ENCODE measurements around the gene NEURL1. TPM values are rescaled to one million over a fixed set of nuclear protein-coding genes. Genes with fewer than 3 reads are reported as not detected.
A peak's percentile ranks its signal among the peaks of the same experiment; 100 is the strongest.

NEURL1 gene
- total and polyA plus RNA-seq, 10 of the 15 experiments (the other 5 are each of a cell fraction or from before 2014, with no cell fraction given): 0.02 to 0.05 (median 0.05) TPM; not detected in 6

DNA sequence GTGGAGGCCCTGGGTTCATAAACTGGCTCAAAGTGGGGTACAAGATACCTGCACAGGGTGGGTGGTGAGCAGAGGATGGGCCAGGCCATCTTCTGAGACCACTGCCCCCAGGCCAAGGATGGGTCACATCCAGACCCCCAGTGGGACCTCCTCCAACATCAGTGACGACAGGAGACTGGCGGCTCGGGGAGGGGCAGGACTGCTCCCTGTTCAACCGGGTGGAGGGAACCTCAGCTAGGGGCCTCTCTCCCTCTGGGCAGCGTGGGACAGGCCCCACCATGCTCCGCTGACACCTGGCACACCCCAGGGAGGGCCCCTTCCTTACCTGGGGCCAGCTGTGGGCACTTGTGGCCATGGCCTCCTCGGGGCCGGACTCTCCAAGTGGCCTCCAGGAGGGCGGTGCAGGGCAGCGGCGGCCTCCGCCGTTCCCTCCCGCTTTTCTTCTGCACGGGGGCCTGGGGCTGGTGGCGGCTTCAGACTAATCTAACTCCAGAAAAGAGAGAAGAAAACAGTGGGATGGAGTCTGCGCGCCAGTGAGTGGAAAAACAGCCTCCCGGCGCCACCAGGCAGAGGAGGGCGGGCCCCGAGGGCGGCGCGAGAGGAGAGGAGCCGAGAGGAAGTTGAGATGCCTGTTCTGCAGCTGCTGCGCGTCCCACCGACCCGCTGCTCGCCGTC lies 41.5 kb upstream of the NEURL1 start, which contains the start of gene CALHM2:
Gene CALHM2 (minus strand): TSS at position 540 of the 675 bp plus-strand sequence. CDS start 2,429 bp downstream, outside the sequence.
- no peak for DNase-seq (ENCODE audit: low read depth, low spot score)
- peak; percentile 84 for ATAC-seq
- Histone ChIP-seq H2AFZ (ENCODE audit: control insufficient read depth, low read depth, low read length) (peak within 1 kb of the TSS; percentile 69), H3K36me3 (ENCODE audit: control insufficient read depth in 2 of 2, insufficient read depth in 2 of 2, low read length in 1 of 2) (peaks cover 8 to 12% of the 10 kb centered on the region in 2 experiments), H3K4me3 (peak within 1 kb of the TSS; percentile 98), H3K4me2 (ENCODE audit: control insufficient read depth, insufficient read depth) (peak within 1 kb of the TSS; percentile 79), H3K27ac (ENCODE audit: control insufficient read depth, insufficient read depth) (peak within 1 kb of the TSS; percentile 83), H3K4me1 (ENCODE audit: control insufficient read depth, insufficient read depth, low read length) (peaks cover 22% of the 10 kb centered on the region), H3K9me3 (replicated peaks; ENCODE audit: control insufficient read depth, insufficient read depth, low read length) (no peaks in the 10 kb centered on the region), H3K79me2 (ENCODE audit: control insufficient read depth, insufficient read depth, low read length) (peaks cover 30% of the 10 kb centered on the region), H4K20me1 (ENCODE audit: control insufficient read depth, insufficient read depth) (no peaks in the 10 kb centered on the region; the same call in 1 of the 2 replicates), H3K9ac (ENCODE audit: control insufficient read depth, insufficient read depth, low read length) (peak within 1 kb of the TSS; percentile 75), H3K27me3 (replicated peaks in 1 of 2; ENCODE audit: control insufficient read depth in 2 of 2, insufficient read depth in 2 of 2, low read length in 1 of 2) (no peaks in the 10 kb centered on the region)
- ChIA-PET SMC1A (ENCODE audit: uncharacterized antibody, unreplicated experiment) (interaction anchor here (0.6 to 9.6 kb wide), 9 partner anchors 11 to 534 kb away, joined by 3 to 124 read pairs (median 4); partner anchors contain the start of gene CNNM2), RAD21 (ENCODE audit: unreplicated experiment) (interaction anchor here (0.6 to 7.1 kb wide), 8 partner anchors 15 to 91 kb away, joined by 4 to 73 read pairs (median 8); no protein-coding TSS in a partner anchor), CTCF (interaction anchor here (0.9 to 17.8 kb wide), 7 partner anchors 18 to 41 kb away, joined by 3 to 163 read pairs (median 27); partner anchors contain the start of gene CALHM3), POLR2A (interaction anchor here (1.3 to 9.5 kb wide), 6 partner anchors 11 to 56 kb away, joined by 3 to 144 read pairs (median 5); no protein-coding TSS in a partner anchor)
- BruUV-seq (replicated peaks): no TSS peak
- under 1% methylated on average over 31 of the region's 32 CpGs for WGBS (ENCODE audit: insufficient coverage, insufficient replicate concordance, low lambda C conversion rate, missing lambda C conversion rate)
- FAIRE-seq: peak; percentile 38
- in situ Hi-C loops (cut with MboI): no loop called here
- intact Hi-C loops (cut with micrococcal nuclease; ENCODE audit: unreplicated experiment): loop anchor here (1.0 kb wide), 1 partner anchor 19 kb away; no protein-coding TSS in a partner anchor
- TF ChIP-seq RELA (IDR thresholded peaks at IDR 0.05; ENCODE audit: borderline replicate concordance, partially characterized antibody) (no peak), NFYA (IDR thresholded peaks at IDR 0.05; ENCODE audit: borderline replicate concordance, low read depth, low read length) (no peak), RAD51 (IDR thresholded peaks at IDR 0.05) (no peak), IKZF1 (conservative IDR thresholded peaks at IDR 0.05) (peak; percentile 63), MEF2B (IDR thresholded peaks at IDR 0.05; ENCODE audit: partially characterized antibody, poor library complexity, severe bottlenecking) (no peak), POLR2A (IDR thresholded peaks at IDR 0.05; ENCODE audit: low read depth, low read length) (peak; percentile 72), BHLHE40 (IDR thresholded peaks at IDR 0.05; ENCODE audit: borderline replicate concordance in 1 of 2, low read depth in 2 of 2, low read length in 1 of 2) (no peak), ATF7 (IDR thresholded peaks at IDR 0.05; ENCODE audit: low read depth) (no peak), SMAD5 (IDR thresholded peaks at IDR 0.05; ENCODE audit: low read depth) (no peak), BMI1 (IDR thresholded peaks at IDR 0.05; ENCODE audit: borderline replicate concordance) (no peak), ZNF207 (IDR thresholded peaks at IDR 0.05; ENCODE audit: borderline replicate concordance) (no peak), JUND (IDR thresholded peaks at IDR 0.05; ENCODE audit: low read depth, low read length) (no peak), CBFB (IDR thresholded peaks at IDR 0.05; ENCODE audit: low read depth) (no peak), POU2F2 (IDR thresholded peaks at IDR 0.05; ENCODE audit: borderline replicate concordance, low read depth, low read length) (no peak), IRF4 (IDR thresholded peaks at IDR 0.05; ENCODE audit: low read depth, low read length) (no peak), POLR2AphosphoS2 (IDR thresholded peaks at IDR 0.05; ENCODE audit: low read depth, low read length) (peak; percentile 44; the same call in 1 of the 2 replicates), GABPA (IDR thresholded peaks at IDR 0.05; ENCODE audit: low read depth) (no peak), NBN (IDR thresholded peaks at IDR 0.05) (no peak), ETV6 (conservative IDR thresholded peaks at IDR 0.05 in 1 of 2, IDR thresholded peaks at IDR 0.05 in 1 of 2; ENCODE audit: borderline replicate concordance in 1 of 2, low read depth in 1 of 2) (no peak), RAD21 (IDR thresholded peaks at IDR 0.05; ENCODE audit: insufficient read depth, low read depth, low read length) (0 out of 2 replicates have a peak, but pooled peaks have one; percentile 2)
- TF ChIP-seq, protein P1, sequence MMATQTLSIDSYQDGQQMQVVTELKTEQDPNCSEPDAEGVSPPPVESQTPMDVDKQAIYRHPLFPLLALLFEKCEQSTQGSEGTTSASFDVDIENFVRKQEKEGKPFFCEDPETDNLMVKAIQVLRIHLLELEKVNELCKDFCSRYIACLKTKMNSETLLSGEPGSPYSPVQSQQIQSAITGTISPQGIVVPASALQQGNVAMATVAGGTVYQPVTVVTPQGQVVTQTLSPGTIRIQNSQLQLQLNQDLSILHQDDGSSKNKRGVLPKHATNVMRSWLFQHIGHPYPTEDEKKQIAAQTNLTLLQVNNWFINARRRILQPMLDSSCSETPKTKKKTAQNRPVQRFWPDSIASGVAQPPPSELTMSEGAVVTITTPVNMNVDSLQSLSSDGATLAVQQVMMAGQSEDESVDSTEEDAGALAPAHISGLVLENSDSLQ (IDR thresholded peaks at IDR 0.05): peak; percentile 40; the same call in 1 of the 2 replicates
- TF ChIP-seq, protein P2, sequence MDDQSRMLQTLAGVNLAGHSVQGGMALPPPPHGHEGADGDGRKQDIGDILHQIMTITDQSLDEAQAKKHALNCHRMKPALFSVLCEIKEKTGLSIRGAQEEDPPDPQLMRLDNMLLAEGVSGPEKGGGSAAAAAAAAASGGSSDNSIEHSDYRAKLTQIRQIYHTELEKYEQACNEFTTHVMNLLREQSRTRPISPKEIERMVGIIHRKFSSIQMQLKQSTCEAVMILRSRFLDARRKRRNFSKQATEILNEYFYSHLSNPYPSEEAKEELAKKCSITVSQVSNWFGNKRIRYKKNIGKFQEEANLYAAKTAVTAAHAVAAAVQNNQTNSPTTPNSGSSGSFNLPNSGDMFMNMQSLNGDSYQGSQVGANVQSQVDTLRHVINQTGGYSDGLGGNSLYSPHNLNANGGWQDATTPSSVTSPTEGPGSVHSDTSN (IDR thresholded peaks at IDR 0.05; ENCODE audit: insufficient replicate concordance, low read depth, low read length): no peak

All from GM12878 (cell line).